ENCODE results near the gene LSM12. TPM values are rescaled to one million over a fixed set of nuclear protein-coding genes. Genes with fewer than 3 reads are reported as not detected.

The LSM12 gene
- total and polyA plus RNA-seq, 2 of the 8 experiments (the other 6 are each of a cell fraction or from before 2014, with no cell fraction given), result 69.8 to 142 TPM

DNA sequence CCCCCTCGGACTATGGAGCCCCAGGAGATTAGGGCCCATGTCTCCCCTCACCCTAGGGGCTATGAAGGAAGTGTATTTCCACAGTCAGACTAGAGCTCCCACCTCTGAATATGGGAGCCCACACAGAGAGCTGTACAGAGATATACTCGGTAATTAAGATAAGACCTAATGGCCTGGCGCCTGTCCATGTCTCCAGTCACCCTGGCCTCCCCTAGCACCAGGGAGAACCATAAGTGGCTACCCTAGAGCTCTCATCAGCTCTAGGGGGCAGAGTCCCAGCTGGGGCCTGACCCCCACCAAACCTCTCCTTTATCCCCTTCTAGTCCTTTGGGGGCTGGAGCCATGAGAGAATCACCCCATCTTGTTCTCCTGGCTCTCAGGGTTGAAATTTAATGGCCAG lies 54.1 kb downstream of the LSM12 start:
- H2BK120ac ChIP-seq (replicated peaks; ENCODE audit: low read depth, low read length), result no peak overlapping the region
- no peak for FAIRE-seq
- peaks cover 2 to 4% of the 10 kb centered on the region in 2 experiments for H4K20me1 ChIP-seq (replicated peaks in 1 of 2; ENCODE audit: control insufficient read depth in 1 of 2, insufficient read depth in 2 of 2, low read length in 2 of 2)
- H3K9ac ChIP-seq (replicated peaks in 1 of 4; ENCODE audit: extremely low read depth in 1 of 4, low read depth in 3 of 4, low read length in 3 of 4), result no peak overlapping the region
- no peak overlapping the region for H3K23ac ChIP-seq (ENCODE audit: insufficient read length)
- TF ChIP-seq KDM1A (IDR thresholded peaks at IDR 0.05; ENCODE audit: borderline replicate concordance, low read length), result no peak
- no peak for TF ChIP-seq CHD1 (IDR thresholded peaks at IDR 0.05; ENCODE audit: low read depth, low read length)
- TF ChIP-seq CTBP2 (IDR thresholded peaks at IDR 0.05; ENCODE audit: borderline replicate concordance, insufficient read depth, insufficient read length, low read length), result no peak
- no peak for TF ChIP-seq CBX8 (IDR thresholded peaks at IDR 0.05; ENCODE audit: borderline replicate concordance, low read depth, low read length)
- TF ChIP-seq TAF7 (optimal IDR thresholded peaks at IDR 0.05; ENCODE audit: borderline replicate concordance, low read depth, low read length), result no peak
- TF ChIP-seq SUZ12 (IDR thresholded peaks at IDR 0.05; ENCODE audit: low read length), result no peak
- TF ChIP-seq NRF1 (IDR thresholded peaks at IDR 0.05; ENCODE audit: low read depth, low read length), result no peak
- no peak for TF ChIP-seq SP4 (IDR thresholded peaks at IDR 0.05; ENCODE audit: low read length)
- no peak for TF ChIP-seq E2F6 (IDR thresholded peaks at IDR 0.05)
- TF ChIP-seq SIN3A (conservative IDR thresholded peaks at IDR 0.05 in 1 of 2, IDR thresholded peaks at IDR 0.05 in 1 of 2; ENCODE audit: low read depth in 1 of 2, low read length in 2 of 2), result no peak
- TF ChIP-seq RFX5 (IDR thresholded peaks at IDR 0.05; ENCODE audit: borderline replicate concordance, low read depth, low read length), result no peak
- TF ChIP-seq TCF12 (IDR thresholded peaks at IDR 0.05; ENCODE audit: low read depth, low read length), result no peak
- TF ChIP-seq KDM5A (IDR thresholded peaks at IDR 0.05; ENCODE audit: low read length), result no peak
- H2BK5ac ChIP-seq (ENCODE audit: low read depth, low read length), result no peak overlapping the region
- no peak for DNase-seq (ENCODE audit: low read depth in 1 of 2, low spot score in 2 of 2)
- ChIA-PET CTCF (ENCODE audit: partially characterized antibody) (interaction anchor here (1.1 to 2.8 kb wide), 6 partner anchors 11 to 105 kb away, joined by 4 to 10 read pairs (median 6); no protein-coding TSS in a partner anchor), POLR2A (ENCODE audit: partially characterized antibody) (interaction anchor here (0.6 to 1.6 kb wide), 3 partner anchors 9 to 54 kb away, joined by 3 to 7 read pairs (median 5); partner anchors contain the start of gene LSM12)
- H4K5ac ChIP-seq (ENCODE audit: insufficient read length, low read depth, low read length), result no peak overlapping the region
- no peak overlapping the region for H2BK20ac ChIP-seq (ENCODE audit: low read length)
- H2AK5ac ChIP-seq (ENCODE audit: low read depth, low read length), result no peak overlapping the region
- H3K4ac ChIP-seq (replicated peaks; ENCODE audit: insufficient read length, low read depth, low read length), result no peak overlapping the region
- no peak overlapping the region for H3K56ac ChIP-seq (replicated peaks; ENCODE audit: insufficient read length, low read depth, low read length)
- H3K4me2 ChIP-seq (ENCODE audit: insufficient read depth in 1 of 2, low read depth in 2 of 2, low read length in 2 of 2), result no peak overlapping the region
- H3K79me1 ChIP-seq (ENCODE audit: low read depth, low read length), result no peaks in the 10 kb centered on the region; the same call in 1 of the 2 replicates
- H2BK15ac ChIP-seq (ENCODE audit: low read length), result no peak overlapping the region
- H4K91ac ChIP-seq (replicated peaks; ENCODE audit: insufficient read length, low read length), result no peak overlapping the region
- no peak overlapping the region for H3K18ac ChIP-seq (ENCODE audit: extremely low read depth, low read length)
- no peak overlapping the region for H4K8ac ChIP-seq (ENCODE audit: extremely low read depth, insufficient read depth, low read length)
- peaks cover 0 to 3% (median 1%) of the 10 kb centered on the region in 4 experiments; a peak in 2 of 8 replicates for H3K36me3 ChIP-seq (ENCODE audit: control insufficient read depth in 2 of 4, insufficient read depth in 4 of 4, low read length in 3 of 4)
- no peak overlapping the region for H3K14ac ChIP-seq (ENCODE audit: insufficient read length)
- H2AFZ ChIP-seq (ENCODE audit: low read length), result no peak overlapping the region
- no peaks in the 10 kb centered on the region for H3K27me3 ChIP-seq (replicated peaks in 1 of 4; ENCODE audit: control insufficient read depth in 3 of 4, extremely low read depth in 1 of 4, insufficient read depth in 3 of 4, low read length in 3 of 4)
- no peaks in the 10 kb centered on the region for H3K9me3 ChIP-seq (ENCODE audit: insufficient read depth in 2 of 2, low read depth in 1 of 2, low read length in 1 of 2)
- no peak overlapping the region for H3K4me3 ChIP-seq (ENCODE audit: extremely low read depth in 1 of 4, insufficient read depth in 2 of 4, low read depth in 3 of 4, low read length in 4 of 4)
- H3K27ac ChIP-seq (ENCODE audit: low read depth, low read length), result no peak overlapping the region
- H2BK12ac ChIP-seq (ENCODE audit: low read depth, low read length), result no peak overlapping the region
- H3K23me2 ChIP-seq (ENCODE audit: low read depth, low read length), result peaks cover 7% of the 10 kb centered on the region
- WGBS, 2 experiments (ENCODE audit: extremely low coverage in 1 of 2, insufficient coverage in 1 of 2, insufficient read length in 1 of 2, insufficient replicate concordance in 2 of 2, low coverage in 1 of 2, low lambda C conversion rate in 2 of 2, missing lambda C conversion rate in 1 of 2), result 94% methylated on average over 3 of the region's 3 CpGs; no CpG with 5 or more reads in 1 of the 2 experiments
- peaks cover 2 to 11% (median 8%) of the 10 kb centered on the region in 4 experiments for H3K4me1 ChIP-seq (replicated peaks in 1 of 4; ENCODE audit: control insufficient read depth in 3 of 4, insufficient read depth in 4 of 4, low read length in 3 of 4)
- H3K79me2 ChIP-seq (ENCODE audit: control insufficient read depth in 1 of 2, insufficient read depth in 2 of 2, low read length in 2 of 2), result no peaks in the 10 kb centered on the region

All from H1 (cell line).